Measurements from ENCODE around the gene PRSS27. TPM values are rescaled to one million over a fixed set of nuclear protein-coding genes. Genes with fewer than 3 reads are reported as not detected.

PRSS27 gene
- total and polyA plus RNA-seq, 2 of the 8 experiments (the other 6 are each of a cell fraction or from before 2014, with no cell fraction given), result 1.3 to 7.5 TPM

DNA sequence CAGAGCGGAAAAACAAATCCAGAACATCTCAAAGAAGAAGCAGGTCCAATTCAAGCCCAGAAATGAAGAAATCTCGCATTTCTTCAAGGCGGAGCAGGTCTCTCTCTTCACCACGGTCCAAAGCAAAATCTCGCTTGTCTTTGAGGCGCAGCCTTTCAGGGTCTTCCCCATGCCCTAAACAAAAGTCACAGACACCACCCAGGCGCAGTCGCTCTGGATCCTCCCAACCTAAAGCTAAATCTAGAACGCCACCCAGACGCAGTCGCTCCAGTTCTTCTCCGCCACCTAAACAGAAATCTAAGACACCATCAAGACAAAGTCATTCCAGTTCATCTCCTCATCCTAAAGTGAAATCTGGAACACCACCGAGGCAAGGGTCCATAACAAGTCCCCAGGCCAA lies 42.7 kb upstream of the PRSS27 start:
- H4K5ac ChIP-seq (ENCODE audit: insufficient read length, low read depth, low read length), result no peak overlapping the region

More for the DNA sequence above, 42.7 kb upstream of the PRSS27 start:
- TF ChIP-seq CEBPB (IDR thresholded peaks at IDR 0.05; ENCODE audit: low read depth, low read length), result no peak
- peak in 1 of 2 experiments; percentile 24; a peak in 1 of 3 replicates for TF ChIP-seq POLR2A (IDR thresholded peaks at IDR 0.05; ENCODE audit: control extremely low read depth in 1 of 2, low read depth in 2 of 2, low read length in 2 of 2)
- TF ChIP-seq CREB1 (IDR thresholded peaks at IDR 0.05), result no peak
- no peak for TF ChIP-seq RFX5 (IDR thresholded peaks at IDR 0.05; ENCODE audit: borderline replicate concordance, low read depth, low read length)
- no peak for FAIRE-seq
- Histone ChIP-seq H3K27ac (ENCODE audit: low read depth, low read length) (no peak overlapping the region), H3K4ac (replicated peaks; ENCODE audit: insufficient read length, low read depth, low read length) (no peak overlapping the region), H2BK5ac (ENCODE audit: low read depth, low read length) (no peak overlapping the region), H3K27me3 (replicated peaks in 1 of 4; ENCODE audit: control insufficient read depth in 3 of 4, extremely low read depth in 1 of 4, insufficient read depth in 3 of 4, low read length in 3 of 4) (no peaks in the 10 kb centered on the region), H2BK12ac (ENCODE audit: low read depth, low read length) (no peak overlapping the region), H3K79me1 (ENCODE audit: low read depth, low read length) (peaks cover 10% of the 10 kb centered on the region), H3K23me2 (ENCODE audit: low read depth, low read length) (no peaks in the 10 kb centered on the region), H3K14ac (ENCODE audit: insufficient read length) (no peak overlapping the region), H4K20me1 (replicated peaks in 1 of 2; ENCODE audit: control insufficient read depth in 1 of 2, insufficient read depth in 2 of 2, low read length in 2 of 2) (peaks cover 7 to 17% of the 10 kb centered on the region in 2 experiments), H3K79me2 (ENCODE audit: control insufficient read depth in 1 of 2, insufficient read depth in 2 of 2, low read length in 2 of 2) (peaks cover 12 to 99% of the 10 kb centered on the region in 2 experiments), H4K8ac (ENCODE audit: extremely low read depth, insufficient read depth, low read length) (no peak overlapping the region), H3K4me1 (replicated peaks in 1 of 4; ENCODE audit: control insufficient read depth in 3 of 4, insufficient read depth in 4 of 4, low read length in 3 of 4) (no peaks in the 10 kb centered on the region), H2BK120ac (replicated peaks; ENCODE audit: low read depth, low read length) (no peak overlapping the region), H3K9me3 (ENCODE audit: insufficient read depth in 2 of 2, low read depth in 1 of 2, low read length in 1 of 2) (peaks cover 16 to 29% of the 10 kb centered on the region in 2 experiments; a peak in 3 of 4 replicates), H3K56ac (replicated peaks; ENCODE audit: insufficient read length, low read depth, low read length) (no peak overlapping the region), H3K36me3 (ENCODE audit: control insufficient read depth in 2 of 4, insufficient read depth in 4 of 4, low read length in 3 of 4) (peaks cover 83 to 100% (median 100%) of the 10 kb centered on the region in 4 experiments), H3K23ac (ENCODE audit: insufficient read length) (no peak overlapping the region), H3K18ac (ENCODE audit: extremely low read depth, low read length) (no peak overlapping the region), H2BK15ac (ENCODE audit: low read length) (no peak overlapping the region), H3K4me3 (ENCODE audit: extremely low read depth in 1 of 4, insufficient read depth in 2 of 4, low read depth in 3 of 4, low read length in 4 of 4) (no peak overlapping the region), H2BK20ac (ENCODE audit: low read length) (no peak overlapping the region; the same call in 1 of the 2 replicates), H4K91ac (replicated peaks; ENCODE audit: insufficient read length, low read length) (no peak overlapping the region), H2AK5ac (ENCODE audit: low read depth, low read length) (no peak overlapping the region), H2AFZ (ENCODE audit: low read length) (no peak overlapping the region), H3K4me2 (ENCODE audit: insufficient read depth in 1 of 2, low read depth in 2 of 2, low read length in 2 of 2) (no peak overlapping the region), H3K9ac (replicated peaks in 1 of 4; ENCODE audit: extremely low read depth in 1 of 4, low read depth in 3 of 4, low read length in 3 of 4) (no peak overlapping the region)
- ChIA-PET CTCF (ENCODE audit: partially characterized antibody) (no interaction called here), POLR2A (ENCODE audit: partially characterized antibody) (interaction anchor here (0.9 to 4.8 kb wide), 8 partner anchors 10 to 38 kb away, joined by 3 to 64 read pairs (median 4); partner anchors contain the start of gene SRRM2)
- DNase-seq (ENCODE audit: low read depth in 1 of 2, low spot score in 2 of 2), result no peak
- WGBS, 2 experiments (ENCODE audit: extremely low coverage in 1 of 2, insufficient coverage in 1 of 2, insufficient read length in 1 of 2, insufficient replicate concordance in 2 of 2, low coverage in 1 of 2, low lambda C conversion rate in 2 of 2, missing lambda C conversion rate in 1 of 2), result 96% methylated on average over 13 of the region's 13 CpGs; no CpG with 5 or more reads in 1 of the 2 experiments
